Osteoblast (primary cell): ENCODE data around the gene HPN. TPM values are rescaled to one million over a fixed set of nuclear protein-coding genes. Genes with fewer than 3 reads are reported as not detected.
A peak's percentile ranks its signal among the peaks of the same experiment; 100 is the strongest.

Experiments
- DNase-seq: peaks from one replicate; pipeline ENCODE4 v3.0.0; 2011; ENCODE audit warnings: low spot score, mixed read lengths; ENCODE audit not compliant: insufficient read length; ENCODE audit errors: missing footprints
- H2AFZ ChIP-seq: 2 replicates; pipeline ENCODE4 v1.6.0; 2011; ENCODE audit warnings: mild to moderate bottlenecking, low read length
- H3K27ac ChIP-seq: 2 replicates; pipeline ENCODE4 v1.5.1; 2011; ENCODE audit warnings: mild to moderate bottlenecking, low read depth, low read length, moderate library complexity
- H3K27me3 ChIP-seq: 2 replicates; pipeline ENCODE4 v1.6.0; 2012; ENCODE audit warnings: mild to moderate bottlenecking, control low read depth, inconsistent platforms, low read length, moderate library complexity; ENCODE audit not compliant: insufficient read depth
- H3K36me3 ChIP-seq: 2 replicates; pipeline ENCODE4 v1.5.1; 2011; ENCODE audit warnings: mild to moderate bottlenecking, low read length, control low read depth, moderate library complexity; ENCODE audit not compliant: insufficient read depth
- H3K4me1 ChIP-seq: 2 replicates; pipeline ENCODE4 v1.5.1; 2011; ENCODE audit warnings: mild to moderate bottlenecking, low read length, control low read depth, moderate library complexity; ENCODE audit not compliant: insufficient read depth
- H3K4me2 ChIP-seq: 2 replicates; pipeline ENCODE4 v1.6.0; 2011; ENCODE audit warnings: mild to moderate bottlenecking, low read length; ENCODE audit not compliant: insufficient read depth
- H3K4me3 ChIP-seq: fragments of 200-600 bp; sonication (generic); 3 replicates; pipeline ENCODE4 v1.5.1; 2012; ENCODE audit warnings: mild to moderate bottlenecking, low read length, inconsistent platforms; ENCODE audit not compliant: insufficient read depth
- H3K79me2 ChIP-seq: 2 replicates; pipeline ENCODE4 v1.6.0; 2012; ENCODE audit warnings: mild to moderate bottlenecking, low read length, control low read depth, inconsistent platforms; ENCODE audit not compliant: insufficient read depth
- H3K9me3 ChIP-seq: 2 replicates; pipeline ENCODE4 v1.5.1; 2011; ENCODE audit warnings: low read depth, low read length, control low read depth
- H4K20me1 ChIP-seq: 2 replicates; pipeline ENCODE4 v1.6.0; 2012; ENCODE audit warnings: mild to moderate bottlenecking, low read length, control low read depth; ENCODE audit not compliant: insufficient read depth
- total RNA-seq: library from RNA; depleted of rRNA; stranded (reverse); fragments of >200 nt; gene quantifications from 2 replicates; pipeline ENCODE4 v1.2.3, GENCODE V29; 2012
- TF ChIP-seq, protein P1 (sequence below): IDR thresholded peaks from 2 replicates; pipeline ENCODE4 v1.5.1; 2011; ENCODE audit warnings: mild to moderate bottlenecking, low read depth, low read length, moderate library complexity; ENCODE audit errors: extremely low read depth

The HPN gene
- total RNA-seq, 1 donor = under 0.01 TPM

DNA sequence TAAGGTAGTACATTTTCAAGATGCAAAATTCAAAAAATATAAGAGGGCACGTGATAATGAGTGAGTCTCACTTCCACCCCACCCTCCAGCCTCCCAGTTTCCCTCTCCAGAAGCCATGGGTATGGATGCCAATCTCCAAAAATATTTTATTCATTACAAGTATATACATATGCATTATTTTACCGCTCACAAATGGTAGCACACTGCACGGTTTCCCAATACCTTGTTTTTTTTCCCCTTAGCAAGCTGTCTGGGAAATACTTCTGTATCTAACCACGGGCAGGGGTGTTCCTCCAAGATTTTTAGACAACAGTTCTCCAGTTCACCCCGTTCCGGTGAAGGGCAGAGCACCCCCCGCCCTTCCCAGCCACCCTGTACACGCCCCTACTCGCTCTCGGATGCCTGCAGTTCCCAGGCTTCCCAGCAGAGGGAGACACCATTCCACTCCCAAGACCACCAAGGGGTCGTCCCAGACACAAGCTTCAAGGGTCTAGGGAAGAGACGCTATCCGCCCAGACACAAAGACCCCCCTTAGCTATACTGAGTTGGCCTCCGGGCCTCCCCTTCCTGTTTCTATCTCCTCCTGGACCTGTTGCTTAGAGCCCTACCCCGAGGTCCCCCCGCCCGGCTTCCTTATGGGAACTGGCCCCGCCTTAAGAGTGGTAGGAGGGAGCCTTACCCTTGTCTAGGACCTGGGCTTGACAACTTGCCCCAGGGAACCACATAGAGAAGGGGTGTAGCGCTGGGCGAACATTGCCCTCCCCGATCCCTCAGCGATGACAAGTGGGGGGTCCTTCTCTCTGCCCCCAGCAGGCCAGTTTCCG is 73.0 kb downstream of the HPN start:
- H3K27ac ChIP-seq = no peak overlapping the region
- peaks cover 14% of the 10 kb centered on the region for H3K27me3 ChIP-seq
- TF ChIP-seq, protein P1, sequence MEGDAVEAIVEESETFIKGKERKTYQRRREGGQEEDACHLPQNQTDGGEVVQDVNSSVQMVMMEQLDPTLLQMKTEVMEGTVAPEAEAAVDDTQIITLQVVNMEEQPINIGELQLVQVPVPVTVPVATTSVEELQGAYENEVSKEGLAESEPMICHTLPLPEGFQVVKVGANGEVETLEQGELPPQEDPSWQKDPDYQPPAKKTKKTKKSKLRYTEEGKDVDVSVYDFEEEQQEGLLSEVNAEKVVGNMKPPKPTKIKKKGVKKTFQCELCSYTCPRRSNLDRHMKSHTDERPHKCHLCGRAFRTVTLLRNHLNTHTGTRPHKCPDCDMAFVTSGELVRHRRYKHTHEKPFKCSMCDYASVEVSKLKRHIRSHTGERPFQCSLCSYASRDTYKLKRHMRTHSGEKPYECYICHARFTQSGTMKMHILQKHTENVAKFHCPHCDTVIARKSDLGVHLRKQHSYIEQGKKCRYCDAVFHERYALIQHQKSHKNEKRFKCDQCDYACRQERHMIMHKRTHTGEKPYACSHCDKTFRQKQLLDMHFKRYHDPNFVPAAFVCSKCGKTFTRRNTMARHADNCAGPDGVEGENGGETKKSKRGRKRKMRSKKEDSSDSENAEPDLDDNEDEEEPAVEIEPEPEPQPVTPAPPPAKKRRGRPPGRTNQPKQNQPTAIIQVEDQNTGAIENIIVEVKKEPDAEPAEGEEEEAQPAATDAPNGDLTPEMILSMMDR = peak; percentile 97
- no peaks in the 10 kb centered on the region for H3K4me1 ChIP-seq
- no peaks in the 10 kb centered on the region for H3K36me3 ChIP-seq
- H3K79me2 ChIP-seq = no peaks in the 10 kb centered on the region
- peak overlapping the region; percentile 48 for H3K4me2 ChIP-seq
- peak overlapping the region; percentile 70 for H2AFZ ChIP-seq
- H3K4me3 ChIP-seq = peak overlapping the region; percentile 19
- H3K9me3 ChIP-seq = no peaks in the 10 kb centered on the region
- DNase-seq = peak; percentile 97
- no peaks in the 10 kb centered on the region for H4K20me1 ChIP-seq

DNA sequence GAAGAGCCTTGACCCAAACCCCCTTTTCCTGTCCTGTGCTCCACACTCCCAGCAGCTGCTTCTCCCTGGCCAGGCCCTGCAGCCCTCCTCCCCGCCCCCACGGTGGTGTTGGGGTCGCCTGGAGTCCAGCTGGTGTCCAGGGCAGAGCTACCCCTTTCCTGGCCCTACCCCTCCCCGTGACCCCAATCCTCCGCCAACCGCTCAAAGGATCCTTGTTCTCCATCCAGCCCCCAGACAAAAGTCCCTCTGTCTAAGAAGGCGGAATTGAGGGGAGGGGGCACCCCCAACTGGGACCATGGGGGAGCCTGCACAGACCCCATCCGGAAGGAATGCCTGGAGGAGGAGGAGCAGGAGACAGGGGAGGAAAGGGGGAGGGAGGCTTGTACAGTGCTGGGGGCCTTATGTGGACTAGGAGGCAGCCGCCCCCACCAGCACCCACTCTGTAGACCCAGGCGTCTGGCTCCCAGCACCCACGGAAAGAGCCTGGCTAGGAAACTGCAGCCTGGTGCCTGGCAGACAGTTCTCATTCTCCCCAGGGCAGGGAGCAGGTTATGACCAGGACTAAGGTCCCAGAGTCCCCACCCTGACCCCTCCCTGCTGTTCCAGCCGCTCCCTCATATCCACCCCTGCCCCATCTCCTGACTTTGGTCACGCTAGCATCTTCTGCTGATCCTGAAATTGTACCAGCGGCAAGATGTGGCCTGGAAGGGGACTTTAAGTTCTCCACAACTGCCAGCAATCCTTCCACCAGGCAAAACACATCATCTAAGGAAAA is 73.8 kb downstream of the HPN start, which contains the start of gene FXYD3:
FXYD3 (plus strand) TSS at position 647 of the 775 bp plus-strand sequence. CDS start 3,554 bp downstream, outside the sequence.
- Histone ChIP-seq H3K4me2 (peak within 1 kb of the TSS; percentile 48), H3K79me2 (no peaks in the 10 kb centered on the region), H4K20me1 (no peaks in the 10 kb centered on the region), H3K9me3 (no peaks in the 10 kb centered on the region), H3K4me3 (peak within 1 kb of the TSS; percentile 19), H2AFZ (peak within 1 kb of the TSS; percentile 70), H3K27ac (no peak within 1 kb of the TSS), H3K36me3 (no peaks in the 10 kb centered on the region), H3K27me3 (peaks cover 14% of the 10 kb centered on the region), H3K4me1 (no peaks in the 10 kb centered on the region)
- TF ChIP-seq, protein P1 = no peak
- DNase-seq = no peak

Other genes with a start within 250 kb of the HPN start
- gene ZNF30, start 114.8 kb upstream of the HPN start, total RNA-seq = 3.8 and 4.3 TPM in 2 replicates
- 6.2 TPM in 2 replicates for gene ZNF792, start 77.5 kb upstream of the HPN start, total RNA-seq
- 29.7 and 33.6 TPM in 2 replicates for gene GRAMD1A, start 41.4 kb upstream of the HPN start, total RNA-seq
- gene SCN1B, start 11.3 kb upstream of the HPN start, total RNA-seq = 4.7 and 5.6 TPM in 2 replicates
- gene FXYD3, start 74.1 kb downstream of the HPN start, total RNA-seq = not detected in 2 replicates
- gene LGI4, start 93.3 kb downstream of the HPN start, total RNA-seq = 0.59 and 0.72 TPM in 2 replicates
- gene FXYD1, start 97.1 kb downstream of the HPN start, total RNA-seq = not detected in 2 replicates
- gene FXYD7, start 101.5 kb downstream of the HPN start, total RNA-seq = not detected in 2 replicates
- gene FXYD5, start 113.0 kb downstream of the HPN start, total RNA-seq = 29.0 and 32.4 TPM in 2 replicates
- gene FAM187B, start 187.0 kb downstream of the HPN start, total RNA-seq = not detected in 2 replicates
- 0.29 and 0.36 TPM in 2 replicates for gene LSR, start 207.3 kb downstream of the HPN start, total RNA-seq
- 66.2 and 74.0 TPM in 2 replicates for gene USF2, start 227.2 kb downstream of the HPN start, total RNA-seq
- gene HAMP, start 240.8 kb downstream of the HPN start, total RNA-seq = not detected in 2 replicates